T-helper 2 cell treated with Interferon-gamma antibody and Interleukin-4, amounts not matched to agents 5 μg/mL and 100 μg/mL, for 36 hours (primary cell): ENCODE results near the gene GTF2A1.
"Not testable (repeated sequence)": the region's sequence is repeated elsewhere in the genome, so short reads cannot be mapped to it uniquely, and the experiment has no call there.

Experiments
- DNase-seq: peaks from one replicate; pipeline ENCODE4 v3.0.0; 2021; ENCODE audit warnings: low spot score
- H3K27ac Mint-ChIP-seq: one replicate; pipeline ENCODE4 v1.8.0; 2021; ENCODE audit warnings: mild to moderate bottlenecking, mixed read lengths
- H3K27me3 Mint-ChIP-seq: one replicate; pipeline ENCODE4 v1.8.0; 2021; ENCODE audit warnings: low read depth, mixed read lengths
- H3K36me3 Mint-ChIP-seq: one replicate; pipeline ENCODE4 v1.8.0; 2021; ENCODE audit warnings: low read depth, mixed read lengths
- H3K4me1 Mint-ChIP-seq: one replicate; pipeline ENCODE4 v1.8.0; 2021; ENCODE audit warnings: low read depth, mixed read lengths
- H3K4me3 Mint-ChIP-seq: one replicate; pipeline ENCODE4 v1.8.0; 2022; ENCODE audit warnings: mild to moderate bottlenecking, moderate library complexity, mixed read lengths
- H3K9me3 Mint-ChIP-seq: one replicate; pipeline ENCODE4 v1.8.0; 2021; ENCODE audit warnings: mixed read lengths

The GTF2A1 gene

DNA sequence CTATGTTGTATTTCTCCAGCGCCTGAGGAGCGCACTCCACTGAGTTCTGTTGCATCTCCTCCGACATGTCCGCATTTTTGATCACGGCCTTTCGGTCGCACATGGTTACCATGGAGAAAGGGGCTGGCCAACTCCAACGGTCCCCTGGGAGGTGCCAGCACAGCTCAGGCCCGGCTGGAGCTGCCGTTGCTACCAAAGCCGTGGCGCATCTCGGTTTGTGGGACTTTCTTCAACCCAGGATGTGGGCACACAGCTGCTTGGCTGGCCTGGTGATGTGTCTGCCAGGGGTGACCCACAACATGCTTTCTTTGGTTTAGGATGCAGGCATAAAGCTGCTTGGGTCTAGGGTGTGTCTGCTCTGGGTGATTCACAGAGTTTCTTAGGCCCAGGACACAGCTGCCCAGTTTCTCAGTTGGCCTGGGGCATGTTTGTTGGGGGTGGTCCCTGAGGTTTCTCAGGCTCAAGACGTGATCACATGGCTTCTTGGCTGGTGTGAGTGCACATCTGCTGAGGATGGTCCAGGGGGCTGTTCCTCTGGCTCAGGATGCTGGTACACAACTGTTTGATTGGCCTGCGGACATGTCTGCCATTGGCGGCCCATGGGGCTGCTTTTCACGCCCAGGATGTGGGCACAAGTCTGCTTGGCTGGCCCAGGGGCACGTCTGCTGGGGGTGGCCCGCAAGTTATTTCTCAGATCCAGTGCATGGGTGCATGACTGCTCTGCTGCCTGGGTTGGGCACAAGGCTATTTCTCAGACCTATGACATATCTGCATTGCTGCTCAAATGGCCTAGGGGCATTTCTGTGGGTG is 25.9 kb upstream of the GTF2A1 start:
- DNase-seq: no peak
- Mint-ChIP-seq H3K36me3 (no peaks in the 10 kb centered on the region), H3K27ac (no peak overlapping the region), H3K4me1 (no peaks in the 10 kb centered on the region), H3K4me3 (no peak overlapping the region), H3K27me3 (peaks cover 2% of the 10 kb centered on the region), H3K9me3 (peaks cover 17% of the 10 kb centered on the region)

GRCh38 chr14:81245771-81246170 is 25.0 kb upstream of the GTF2A1 start:
- Mint-ChIP-seq H3K4me1 (no peaks in the 10 kb centered on the region), H3K36me3 (no peaks in the 10 kb centered on the region), H3K4me3 (no peak overlapping the region), H3K27ac (no peak overlapping the region), H3K9me3 (peaks cover 22% of the 10 kb centered on the region), H3K27me3 (peaks cover 8% of the 10 kb centered on the region)
- no peak for DNase-seq

DNA sequence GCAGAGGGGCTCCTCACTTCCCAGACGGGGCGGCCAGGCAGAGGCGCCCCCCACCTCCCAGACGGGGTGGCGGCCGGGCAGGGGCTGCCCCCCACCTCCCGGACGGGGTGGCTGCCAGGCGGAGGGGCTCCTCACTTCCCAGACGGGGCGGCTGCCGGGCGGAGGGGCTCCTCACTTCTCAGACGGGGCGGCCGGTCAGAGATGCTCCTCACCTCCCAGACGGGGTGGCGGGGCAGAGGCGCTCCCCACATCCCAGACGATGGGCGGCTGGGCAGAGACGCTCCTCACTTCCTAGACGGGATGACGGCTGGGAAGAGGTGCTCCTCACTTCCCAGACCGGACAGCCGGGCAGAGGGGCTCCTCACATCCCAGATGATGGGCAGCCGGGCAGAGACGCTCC is 23.7 kb upstream of the GTF2A1 start:
- not testable (repeated sequence) for H3K4me3 Mint-ChIP-seq, H3K4me1 Mint-ChIP-seq, H3K27ac Mint-ChIP-seq, H3K36me3 Mint-ChIP-seq, DNase-seq
- Mint-ChIP-seq H3K9me3 (peaks cover 22% of the 10 kb centered on the region), H3K27me3 (peaks cover 16% of the 10 kb centered on the region)

GRCh38 chr14:81243499-81243898 is 22.7 kb upstream of the GTF2A1 start:
- no peak overlapping the region for H3K27ac Mint-ChIP-seq
- DNase-seq: no peak
- H3K4me3 Mint-ChIP-seq: no peak overlapping the region
- peaks cover 16% of the 10 kb centered on the region for H3K27me3 Mint-ChIP-seq
- no peaks in the 10 kb centered on the region for H3K36me3 Mint-ChIP-seq
- H3K9me3 Mint-ChIP-seq: peaks cover 22% of the 10 kb centered on the region
- H3K4me1 Mint-ChIP-seq: no peaks in the 10 kb centered on the region

DNA sequence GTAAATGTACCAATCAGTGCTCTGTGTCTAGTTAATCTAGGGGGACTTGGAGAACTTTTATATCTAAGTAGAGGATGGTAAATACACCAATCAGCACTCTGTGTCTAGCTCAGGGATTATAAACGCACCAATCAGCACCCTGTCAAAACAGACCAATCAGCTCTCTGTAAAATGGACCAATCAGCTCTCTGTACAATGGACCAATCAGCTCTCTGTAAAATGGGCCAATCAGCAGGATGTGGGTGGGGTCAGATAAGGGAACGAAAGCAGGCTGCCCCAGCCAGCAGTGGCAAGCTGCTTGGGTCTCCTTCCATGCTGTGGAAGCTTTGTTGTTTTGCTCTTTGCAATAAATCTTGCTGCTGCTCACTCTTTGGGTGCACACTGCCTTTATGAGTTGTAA is 16.1 kb upstream of the GTF2A1 start:
- H3K9me3 Mint-ChIP-seq, H3K36me3 Mint-ChIP-seq, DNase-seq, H3K4me3 Mint-ChIP-seq, H3K27ac Mint-ChIP-seq, H3K4me1 Mint-ChIP-seq: not testable (repeated sequence)
- H3K27me3 Mint-ChIP-seq: peaks cover 15% of the 10 kb centered on the region

DNA sequence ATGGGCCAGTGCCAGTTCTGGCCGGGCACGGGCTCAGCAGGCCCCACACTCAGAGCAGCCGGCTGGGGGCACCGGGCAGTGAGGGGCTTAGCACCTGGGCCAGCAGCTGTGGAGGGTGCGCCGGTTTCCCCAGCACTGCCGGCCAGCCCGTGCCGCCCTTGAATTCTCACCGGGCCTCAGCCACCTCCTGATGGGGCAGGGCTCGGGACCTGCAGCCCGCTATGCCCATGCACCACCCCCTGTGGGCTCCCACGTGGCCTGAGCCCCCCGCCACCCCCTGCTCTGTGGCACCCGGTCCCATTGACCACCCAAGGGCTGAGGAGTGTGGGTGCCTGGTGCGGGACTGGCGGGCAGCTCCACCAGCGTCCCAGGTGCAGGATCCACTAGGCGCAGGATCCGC is 15.4 kb upstream of the GTF2A1 start:
- no peak overlapping the region for H3K27ac Mint-ChIP-seq
- H3K4me3 Mint-ChIP-seq: no peak overlapping the region
- H3K4me1 Mint-ChIP-seq: peaks cover 3% of the 10 kb centered on the region
- H3K36me3 Mint-ChIP-seq: no peaks in the 10 kb centered on the region
- no peak for DNase-seq
- peaks cover 3% of the 10 kb centered on the region for H3K9me3 Mint-ChIP-seq
- H3K27me3 Mint-ChIP-seq: peaks cover 14% of the 10 kb centered on the region

DNA sequence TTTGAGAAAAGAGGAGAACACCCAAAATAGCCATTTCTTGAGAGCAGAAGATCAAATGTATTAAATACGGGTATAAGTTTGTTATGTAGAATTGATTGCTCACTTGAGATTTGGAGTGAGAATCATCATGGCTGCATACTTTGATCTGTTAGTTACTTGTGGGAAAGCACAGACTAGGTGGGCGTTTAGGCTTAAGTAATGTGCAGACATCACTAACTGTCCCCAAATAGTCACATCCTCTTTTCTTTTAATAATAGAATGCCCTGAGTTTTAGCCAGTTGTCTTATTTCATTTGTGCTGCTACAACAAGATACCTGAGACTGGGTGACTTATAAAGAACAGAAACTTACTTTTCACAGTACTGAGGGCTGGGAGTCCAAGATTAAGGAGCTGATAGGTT is 14.3 kb upstream of the GTF2A1 start:
- Mint-ChIP-seq H3K9me3 (no peaks in the 10 kb centered on the region), H3K27ac (no peak overlapping the region), H3K4me1 (peaks cover 3% of the 10 kb centered on the region), H3K27me3 (peaks cover 5% of the 10 kb centered on the region), H3K36me3 (no peaks in the 10 kb centered on the region), H3K4me3 (no peak overlapping the region)
- DNase-seq: no peak

DNA sequence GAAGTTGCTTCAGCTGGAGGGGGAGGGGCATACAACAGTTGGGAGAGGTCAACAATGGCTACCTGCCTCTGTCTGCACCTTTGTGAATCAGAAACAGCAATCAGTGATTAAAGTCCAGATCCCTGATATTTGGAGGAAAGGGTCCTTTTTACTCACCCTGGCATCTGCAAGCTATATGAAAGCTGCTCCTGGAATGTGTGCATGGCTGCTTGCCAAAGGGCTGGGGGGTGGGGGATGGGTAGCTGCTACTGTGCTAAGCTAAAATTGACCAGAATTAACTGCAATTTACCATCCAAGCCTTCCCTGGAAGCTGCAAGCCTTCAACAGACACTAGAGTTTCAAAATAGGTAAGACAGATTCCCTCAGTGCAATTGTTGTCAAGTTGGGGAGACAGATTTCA is 13.5 kb upstream of the GTF2A1 start:
- peaks cover 2% of the 10 kb centered on the region for H3K27me3 Mint-ChIP-seq
- H3K4me1 Mint-ChIP-seq: peaks cover 3% of the 10 kb centered on the region
- H3K9me3 Mint-ChIP-seq: no peaks in the 10 kb centered on the region
- H3K4me3 Mint-ChIP-seq: no peak overlapping the region
- no peak for DNase-seq
- no peaks in the 10 kb centered on the region for H3K36me3 Mint-ChIP-seq
- H3K27ac Mint-ChIP-seq: no peak overlapping the region

DNA sequence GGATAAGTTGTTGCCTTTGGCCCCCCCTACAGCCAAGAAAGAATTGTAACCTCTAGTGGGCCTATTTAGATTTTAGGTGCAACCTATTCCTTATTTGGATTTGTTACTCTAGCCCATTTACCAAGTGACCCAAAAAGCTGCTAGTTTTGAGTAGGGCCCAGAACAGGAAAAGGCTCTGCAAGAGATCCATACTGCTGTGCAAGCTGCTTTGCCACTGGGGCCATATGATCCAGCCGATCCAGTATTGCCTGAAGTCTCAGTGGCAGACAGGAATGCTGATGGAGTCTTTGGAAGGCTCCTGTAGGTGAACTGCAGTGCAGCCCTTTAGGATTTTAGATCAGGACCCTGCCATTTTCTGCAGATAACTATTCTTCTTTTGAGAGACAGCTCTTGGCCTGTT is 12.9 kb upstream of the GTF2A1 start:
- Mint-ChIP-seq H3K27me3 (peaks cover 2% of the 10 kb centered on the region), H3K27ac (no peak overlapping the region), H3K9me3 (no peaks in the 10 kb centered on the region), H3K4me1 (peaks cover 3% of the 10 kb centered on the region), H3K4me3 (no peak overlapping the region), H3K36me3 (no peaks in the 10 kb centered on the region)
- DNase-seq: no peak

- H3K9me3 Mint-ChIP-seq: no peaks in the 10 kb centered on the region
- H3K27ac Mint-ChIP-seq: no peak overlapping the region
- H3K4me3 Mint-ChIP-seq: no peak overlapping the region
- peaks cover 3% of the 10 kb centered on the region for H3K4me1 Mint-ChIP-seq
- no peaks in the 10 kb centered on the region for H3K27me3 Mint-ChIP-seq
- H3K36me3 Mint-ChIP-seq: no peaks in the 10 kb centered on the region
- no peak for DNase-seq
Observed at GRCh38 chr14:81231540-81231939, 10.8 kb upstream of the GTF2A1 start.

- no peak for DNase-seq
- peaks cover 3% of the 10 kb centered on the region for H3K9me3 Mint-ChIP-seq
- no peak overlapping the region for H3K4me3 Mint-ChIP-seq
- peaks cover 7% of the 10 kb centered on the region for H3K36me3 Mint-ChIP-seq
- H3K27me3 Mint-ChIP-seq: peaks cover 3% of the 10 kb centered on the region
- H3K4me1 Mint-ChIP-seq: peaks cover 7% of the 10 kb centered on the region
- no peak overlapping the region for H3K27ac Mint-ChIP-seq
Observed at GRCh38 chr14:81224222-81224621, 3.5 kb upstream of the GTF2A1 start.

DNA sequence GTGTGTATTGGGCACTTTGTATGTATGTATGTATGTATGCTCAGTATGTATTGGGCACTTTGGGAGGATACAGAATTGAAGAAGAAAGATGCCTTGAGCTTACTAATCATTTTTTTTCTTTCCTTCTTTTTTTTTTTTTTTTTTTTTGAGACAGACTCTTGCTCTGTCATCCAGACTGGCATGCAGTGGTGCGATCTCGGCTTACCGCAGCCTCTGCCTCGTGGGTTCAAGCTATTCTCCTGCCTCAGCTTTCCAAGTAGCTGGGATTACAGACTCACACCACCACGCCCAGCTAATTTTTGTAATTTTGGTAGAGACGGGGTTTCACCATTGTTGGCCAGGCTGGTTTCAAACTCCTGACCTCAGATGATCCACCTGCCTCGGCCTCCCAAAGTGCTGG is 3.0 kb upstream of the GTF2A1 start:
- H3K36me3 Mint-ChIP-seq, DNase-seq, H3K27ac Mint-ChIP-seq, H3K27me3 Mint-ChIP-seq, H3K4me3 Mint-ChIP-seq, H3K9me3 Mint-ChIP-seq: not testable (repeated sequence)
- peaks cover 11% of the 10 kb centered on the region for H3K4me1 Mint-ChIP-seq

- Mint-ChIP-seq H3K36me3 (peaks cover 11% of the 10 kb centered on the region), H3K27me3 (peaks cover 4% of the 10 kb centered on the region), H3K4me3 (no peak overlapping the region), H3K4me1 (peaks cover 19% of the 10 kb centered on the region), H3K9me3 (peaks cover 3% of the 10 kb centered on the region), H3K27ac (no peak overlapping the region)
- DNase-seq: no peak
Observed at GRCh38 chr14:81222691-81223090, 1.9 kb upstream of the GTF2A1 start.

GRCh38 chr14:81222126-81222525 is 1.4 kb upstream of the GTF2A1 start:
- H3K36me3 Mint-ChIP-seq: peaks cover 11% of the 10 kb centered on the region

DNA sequence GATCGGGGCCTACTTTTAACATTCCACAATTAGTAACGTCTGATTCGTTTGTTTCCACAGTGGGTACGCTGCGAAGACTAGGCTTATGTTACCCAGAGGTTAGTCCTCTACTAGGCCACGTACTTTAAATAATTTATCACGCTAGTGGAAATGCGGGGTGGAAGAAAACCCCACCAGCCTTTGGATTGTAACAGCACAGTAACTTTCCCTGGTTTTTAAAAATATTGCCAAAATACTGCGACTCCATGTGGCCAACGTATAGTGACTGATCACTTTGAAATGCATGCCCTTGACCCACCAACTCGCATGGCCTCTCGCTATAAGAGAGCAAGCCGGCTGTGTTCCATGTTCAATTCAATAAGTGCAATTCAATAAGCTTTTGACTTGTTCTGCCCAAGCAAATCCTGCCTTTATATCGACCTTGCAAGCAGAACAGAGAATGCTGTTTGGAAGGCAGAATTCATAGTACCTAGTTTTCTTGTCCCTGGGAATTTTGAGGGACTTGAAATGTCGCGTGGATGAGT is 882 bp upstream of the GTF2A1 start:
- Mint-ChIP-seq H3K27ac (peak overlapping the region; percentile 98), H3K9me3 (peaks cover 3% of the 10 kb centered on the region), H3K27me3 (peaks cover 4% of the 10 kb centered on the region), H3K4me1 (peaks cover 28% of the 10 kb centered on the region), H3K4me3 (peak overlapping the region; percentile 94), H3K36me3 (peaks cover 11% of the 10 kb centered on the region)
- no peak for DNase-seq

More at GRCh38 chr14:81222126-81222525, 1.4 kb upstream of the GTF2A1 start:
- H3K27ac Mint-ChIP-seq: peak overlapping the region; percentile 98
- peaks cover 3% of the 10 kb centered on the region for H3K9me3 Mint-ChIP-seq
- peaks cover 4% of the 10 kb centered on the region for H3K27me3 Mint-ChIP-seq
- DNase-seq: no peak
- peaks cover 23% of the 10 kb centered on the region for H3K4me1 Mint-ChIP-seq
- H3K4me3 Mint-ChIP-seq: peak overlapping the region; percentile 94
